GM19463 (cell line): ENCODE results near the gene C20orf173.
"Not testable (repeated sequence)": the region's sequence is repeated elsewhere in the genome, so short reads cannot be mapped to it uniquely, and the experiment has no call there.

ENCODE experiments used
- ATAC-seq: cut with Tn5 transposase; IDR thresholded peaks from one replicate; pipeline ENCODE4 v1.9.1; 2021; ENCODE audit warnings: mild to moderate bottlenecking, moderate library complexity; ENCODE audit not compliant: unreplicated experiment

The C20orf173 gene

GRCh38 chr20:35529552-35529951, at the start of gene C20orf173:
TSS of gene C20orf173 (minus strand) at chr20:35529652. CDS start at chr20:35529373, 279 bp downstream.
- ATAC-seq = no peak

- ATAC-seq = no peak
Measured at GRCh38 chr20:35579196-35579595, 49.7 kb upstream of the C20orf173 start.

- no peak for ATAC-seq
Measured at GRCh38 chr20:35578469-35578868, 49.0 kb upstream of the C20orf173 start.

GRCh38 chr20:35576816-35577215, 47.4 kb upstream of the C20orf173 start:
- ATAC-seq = no peak

GRCh38 chr20:35575958-35576357, 46.5 kb upstream of the C20orf173 start:
- ATAC-seq = no peak

- no peak for ATAC-seq
Measured at GRCh38 chr20:35572838-35573237, 43.4 kb upstream of the C20orf173 start.

- no peak for ATAC-seq
Measured at GRCh38 chr20:35571555-35571954, 42.1 kb upstream of the C20orf173 start.

- no peak for ATAC-seq
Measured at GRCh38 chr20:35568645-35569044, 39.2 kb upstream of the C20orf173 start.

- ATAC-seq = no peak
Measured at GRCh38 chr20:35564905-35565304, 35.5 kb upstream of the C20orf173 start.

- ATAC-seq = no peak
Measured at GRCh38 chr20:35563834-35564233, 34.4 kb upstream of the C20orf173 start.

- ATAC-seq = no peak
Measured at GRCh38 chr20:35562541-35563110, 33.2 kb upstream of the C20orf173 start.

GRCh38 chr20:35561671-35562070, 32.2 kb upstream of the C20orf173 start:
- ATAC-seq = no peak

- no peak for ATAC-seq
Measured at GRCh38 chr20:35561268-35561667, 31.8 kb upstream of the C20orf173 start.

- ATAC-seq = no peak
Measured at GRCh38 chr20:35560541-35560940, 31.1 kb upstream of the C20orf173 start.

GRCh38 chr20:35560105-35560511, 30.7 kb upstream of the C20orf173 start:
- ATAC-seq = no peak

GRCh38 chr20:35559042-35559693, 29.7 kb upstream of the C20orf173 start:
- no peak for ATAC-seq

GRCh38 chr20:35558451-35558850, 29.0 kb upstream of the C20orf173 start:
- ATAC-seq = no peak

- ATAC-seq = no peak
Measured at GRCh38 chr20:35556871-35557270, 27.4 kb upstream of the C20orf173 start.

- no peak for ATAC-seq
Measured at GRCh38 chr20:35555951-35556645, 26.6 kb upstream of the C20orf173 start.

GRCh38 chr20:35555461-35555860, 26.0 kb upstream of the C20orf173 start:
- ATAC-seq = not testable (repeated sequence)

GRCh38 chr20:35552914-35553313, 23.5 kb upstream of the C20orf173 start:
- ATAC-seq = no peak

GRCh38 chr20:35551503-35551902, 22.1 kb upstream of the C20orf173 start:
- no peak for ATAC-seq
